H9 (cell line): ENCODE data around the gene ZC3H12C. TPM values are rescaled to one million over a fixed set of nuclear protein-coding genes. Genes with fewer than 3 reads are reported as not detected.

Source experiments
- DNase-seq: peaks from one replicate; pipeline ENCODE4 v3.0.0-alpha.2; 2017
- H2AFZ ChIP-seq: one replicate; pipeline ENCODE4 v1.6.1; 2013; ENCODE audit warnings: mild to moderate bottlenecking, low read length, control low read depth, moderate library complexity
- H2AK5ac ChIP-seq: 2 replicates; pipeline ENCODE4 v1.6.1; 2013; ENCODE audit warnings: low read length, control low read depth, mixed read lengths; ENCODE audit not compliant: insufficient read length
- H2BK120ac ChIP-seq: one replicate; pipeline ENCODE4 v1.6.1; 2013; ENCODE audit warnings: low read depth, mild to moderate bottlenecking, low read length, control low read depth, inconsistent platforms; ENCODE audit not compliant: poor library complexity, severe bottlenecking
- H2BK12ac ChIP-seq: 2 replicates; pipeline ENCODE4 v1.6.1; 2013; ENCODE audit warnings: low read length, control low read depth, mixed read lengths, low read depth; ENCODE audit not compliant: insufficient read length
- H2BK15ac ChIP-seq: 2 replicates; pipeline ENCODE4 v1.6.1; 2013; ENCODE audit warnings: low read depth, low read length, control low read depth
- H2BK20ac ChIP-seq: one replicate; pipeline ENCODE4 v1.6.1; 2013; ENCODE audit warnings: low read depth, mild to moderate bottlenecking, low read length, control low read depth, inconsistent platforms; ENCODE audit not compliant: poor library complexity, severe bottlenecking
- H2BK5ac ChIP-seq: 2 replicates; pipeline ENCODE4 v1.6.1; 2013; ENCODE audit warnings: low read length, control low read depth, mixed read lengths; ENCODE audit not compliant: insufficient read length
- H3K14ac ChIP-seq: 2 replicates; pipeline ENCODE4 v1.6.1; 2013; ENCODE audit warnings: low read length, control low read depth; ENCODE audit not compliant: insufficient read depth
- H3K18ac ChIP-seq: 2 replicates; pipeline ENCODE4 v1.6.1; 2013; ENCODE audit warnings: low read depth, mild to moderate bottlenecking, mixed read lengths, low read length, control low read depth; ENCODE audit not compliant: insufficient read length
- H3K23ac ChIP-seq: 2 replicates; pipeline ENCODE4 v1.6.1; 2013; ENCODE audit warnings: low read length, control low read depth, mixed read lengths, low read depth; ENCODE audit not compliant: insufficient read length
- H3K23me2 ChIP-seq: 2 replicates; pipeline ENCODE4 v1.6.1; 2013; ENCODE audit warnings: low read depth, mild to moderate bottlenecking, mixed read lengths, low read length, control low read depth; ENCODE audit not compliant: insufficient read length, poor library complexity, severe bottlenecking
- H3K27ac ChIP-seq: 2 replicates; pipeline ENCODE4 v1.5.1; 2013; ENCODE audit warnings: low read length, control low read depth, mixed read lengths, low read depth; ENCODE audit not compliant: insufficient read length
- H3K27me3 ChIP-seq: 2 replicates; pipeline ENCODE4 v1.6.1; 2013; ENCODE audit warnings: low read length, control low read depth, inconsistent platforms; ENCODE audit not compliant: insufficient read depth
- H3K4ac ChIP-seq: 2 replicates; pipeline ENCODE4 v1.6.1; 2013; ENCODE audit warnings: low read depth, mild to moderate bottlenecking, control low read depth, inconsistent platforms, low read length, moderate library complexity
- H3K4me1 ChIP-seq: 2 replicates; pipeline ENCODE4 v1.6.1; 2013; ENCODE audit warnings: low read length, control low read depth, inconsistent platforms; ENCODE audit not compliant: insufficient read depth
- H3K4me2 ChIP-seq: 2 replicates; pipeline ENCODE4 v1.6.1; 2013; ENCODE audit warnings: low read length, control low read depth, mixed read lengths; ENCODE audit not compliant: insufficient read length, insufficient read depth
- H3K56ac ChIP-seq: 2 replicates; pipeline ENCODE4 v1.6.1; 2013; ENCODE audit warnings: low read depth, mild to moderate bottlenecking, mixed read lengths, low read length, control low read depth; ENCODE audit not compliant: insufficient read length
- H3K79me1 ChIP-seq: 2 replicates; pipeline ENCODE4 v1.6.1; 2013; ENCODE audit warnings: low read depth, mild to moderate bottlenecking, moderate library complexity, low read length, control low read depth, inconsistent platforms; ENCODE audit not compliant: insufficient read depth, poor library complexity, severe bottlenecking
- H3K79me2 ChIP-seq: 2 replicates; pipeline ENCODE4 v1.6.1; 2013; ENCODE audit warnings: low read length, control low read depth, inconsistent platforms; ENCODE audit not compliant: insufficient read depth
- H3K9ac ChIP-seq: 2 replicates; pipeline ENCODE4 v1.6.1; 2013; ENCODE audit warnings: low read length, control low read depth, mixed read lengths; ENCODE audit not compliant: insufficient read length; ENCODE audit errors: extremely low read depth
- H3K9me3 ChIP-seq: one replicate; pipeline ENCODE4 v1.6.1; 2013; ENCODE audit warnings: low read depth, low read length, inconsistent platforms; ENCODE audit not compliant: control insufficient read depth
- H3T11ph ChIP-seq: one replicate; pipeline ENCODE4 v1.6.1; 2013; ENCODE audit warnings: mild to moderate bottlenecking, low read length, control low read depth, inconsistent platforms
- H4K20me1 ChIP-seq: one replicate; pipeline ENCODE4 v1.6.1; 2013; ENCODE audit not compliant: control insufficient read depth, insufficient read length, insufficient read depth
- H4K5ac ChIP-seq: 2 replicates; pipeline ENCODE4 v1.6.1; 2013; ENCODE audit warnings: low read depth, mild to moderate bottlenecking, mixed read lengths, low read length, control low read depth; ENCODE audit not compliant: insufficient read length
- H4K8ac ChIP-seq: replicated peaks from 2 replicates; pipeline ENCODE4 v1.6.1; 2013; ENCODE audit warnings: low read length, control low read depth, mixed read lengths, low read depth; ENCODE audit not compliant: insufficient read length
- H4K91ac ChIP-seq: 2 replicates; pipeline ENCODE4 v1.6.1; 2013; ENCODE audit warnings: low read depth, mild to moderate bottlenecking, moderate library complexity, mixed read lengths, low read length, control low read depth; ENCODE audit not compliant: insufficient read length
- H3K27ac Mint-ChIP-seq, 3 experiments: 2 replicates in 2 of 3; 3 replicates in 1 of 3; pipeline ENCODE4 v1.8.0; 2020 to 2021; ENCODE audit warnings: mixed read lengths in 3 of 3, mild to moderate bottlenecking in 1 of 3, moderate library complexity in 1 of 3
- H3K27me3 Mint-ChIP-seq: 2 replicates; pipeline ENCODE4 v1.8.0; 2021; ENCODE audit warnings: low read depth, mild to moderate bottlenecking, moderate library complexity, mixed read lengths
- H3K36me3 Mint-ChIP-seq, 3 experiments: 2 replicates in 2 of 3; 3 replicates in 1 of 3; pipeline ENCODE4 v1.8.0; 2020 to 2021; ENCODE audit warnings: low read depth in 3 of 3, mixed read lengths in 3 of 3; ENCODE audit not compliant: insufficient read depth in 1 of 3
- H3K4me1 Mint-ChIP-seq, 2 experiments: 2 replicates each; pipeline ENCODE4 v1.8.0; 2020; ENCODE audit warnings: mixed read lengths in 2 of 2
- H3K4me3 Mint-ChIP-seq, 2 experiments: 2 replicates in 1 of 2; 3 replicates in 1 of 2; pipeline ENCODE4 v1.8.0; 2020 to 2021; ENCODE audit warnings: mild to moderate bottlenecking in 2 of 2, mixed read lengths in 2 of 2, moderate library complexity in 1 of 2
- H3K9me3 Mint-ChIP-seq, 2 experiments: 2 replicates in 1 of 2; 3 replicates in 1 of 2; pipeline ENCODE4 v1.8.0; 2020; ENCODE audit warnings: mild to moderate bottlenecking in 2 of 2, mixed read lengths in 2 of 2, moderate library complexity in 1 of 2
- WGBS: extraction: QIAGEN DNeasy Blood & Tissue Kit; methylation state at CpG from one replicate; pipeline ENCODE4 v1.1.7; 2013; ENCODE audit warnings: missing lambda C conversion rate, low lambda C conversion rate, mixed read lengths; ENCODE audit not compliant: insufficient read length; ENCODE audit errors: extremely low coverage; 5-methylcytosine and 5-hydroxymethylcytosine counted together
- total RNA-seq: library from RNA; stranded (reverse); gene quantifications from 2 replicates; pipeline ENCODE4 v1.2.1, GENCODE V29; 2021
- TF ChIP-seq, protein P1 (sequence below): fragments of 200-600 bp; sonication (generic); conservative IDR thresholded peaks from 3 replicates; pipeline ENCODE4 v1.8.0; 2021; ENCODE audit warnings: antibody characterized with exemption, mild to moderate bottlenecking

The ZC3H12C gene
- total RNA-seq, 1 experiment from 2014 or later: 4.8 TPM

DNA sequence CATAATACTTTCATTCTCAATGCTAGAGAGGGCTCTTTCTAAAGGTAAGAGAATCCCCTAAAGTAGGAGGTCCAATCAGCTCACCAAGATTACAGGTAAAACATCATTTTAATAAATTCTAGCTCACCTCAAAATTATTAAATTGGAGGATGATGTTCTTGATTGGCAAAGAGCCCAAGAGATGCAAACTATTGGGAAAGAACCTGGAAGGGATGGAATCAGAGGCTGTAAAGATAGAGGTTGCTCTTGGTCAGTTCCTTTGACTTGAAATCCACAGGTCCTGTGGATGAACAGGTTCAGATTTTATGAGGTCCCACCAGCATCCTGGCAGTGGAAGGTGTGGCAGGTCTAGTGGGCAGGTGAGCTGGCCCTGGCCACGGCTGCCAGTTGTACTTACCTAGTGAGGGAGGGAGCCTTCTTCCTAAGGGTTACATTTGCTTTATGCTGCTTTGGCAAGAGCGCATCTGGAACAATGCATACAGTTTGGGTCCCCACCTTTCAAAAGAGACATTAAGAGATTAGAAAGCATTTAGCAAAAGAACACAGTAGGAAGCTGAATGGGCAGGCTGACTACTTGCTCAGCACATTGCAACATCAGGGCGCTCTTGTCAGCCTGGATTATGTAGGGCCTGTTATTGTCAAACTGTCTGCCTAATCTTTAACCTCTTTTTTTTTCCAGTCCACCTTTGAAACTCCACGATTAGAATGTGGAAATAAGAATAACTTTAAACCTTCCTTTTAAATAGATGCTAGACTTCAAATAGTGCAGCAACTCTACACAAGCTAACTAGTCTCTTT is 106.2 kb downstream of the ZC3H12C start:
- Histone ChIP-seq H3K9me3 (no peaks in the 10 kb centered on the region), H2BK15ac (no peak overlapping the region), H2BK120ac (no peak overlapping the region), H3K23me2 (no peaks in the 10 kb centered on the region), H3T11ph (no peak overlapping the region), H4K20me1 (no peaks in the 10 kb centered on the region), H2AFZ (no peak overlapping the region), H3K27me3 (no peaks in the 10 kb centered on the region), H3K4me2 (peak overlapping the region; percentile 11), H2AK5ac (no peak overlapping the region), H3K79me1 (no peaks in the 10 kb centered on the region), H3K18ac (no peak overlapping the region), H2BK12ac (no peak overlapping the region), H4K5ac (no peak overlapping the region), H3K23ac (no peak overlapping the region), H3K56ac (no peak overlapping the region), H3K4ac (no peak overlapping the region), H3K27ac (no peak overlapping the region), H4K8ac (no peak overlapping the region), H4K91ac (no peak overlapping the region), H3K79me2 (no peaks in the 10 kb centered on the region), H3K9ac (no peak overlapping the region), H3K4me1 (peaks cover 3% of the 10 kb centered on the region; the same call in 1 of the 2 replicates), H2BK5ac (no peak overlapping the region), H2BK20ac (no peak overlapping the region), H3K14ac (no peak overlapping the region)
- Mint-ChIP-seq H3K4me1 (peaks cover 18 to 22% of the 10 kb centered on the region in 2 experiments), H3K27ac (peak overlapping the region in 1 of 3 experiments; percentile 47; a peak in 1 of 7 replicates), H3K36me3 (no peaks in the 10 kb centered on the region), H3K9me3 (no peaks in the 10 kb centered on the region; a peak in 1 of 5 replicates), H3K27me3 (no peaks in the 10 kb centered on the region), H3K4me3 (no peak overlapping the region)
- TF ChIP-seq, protein P1, sequence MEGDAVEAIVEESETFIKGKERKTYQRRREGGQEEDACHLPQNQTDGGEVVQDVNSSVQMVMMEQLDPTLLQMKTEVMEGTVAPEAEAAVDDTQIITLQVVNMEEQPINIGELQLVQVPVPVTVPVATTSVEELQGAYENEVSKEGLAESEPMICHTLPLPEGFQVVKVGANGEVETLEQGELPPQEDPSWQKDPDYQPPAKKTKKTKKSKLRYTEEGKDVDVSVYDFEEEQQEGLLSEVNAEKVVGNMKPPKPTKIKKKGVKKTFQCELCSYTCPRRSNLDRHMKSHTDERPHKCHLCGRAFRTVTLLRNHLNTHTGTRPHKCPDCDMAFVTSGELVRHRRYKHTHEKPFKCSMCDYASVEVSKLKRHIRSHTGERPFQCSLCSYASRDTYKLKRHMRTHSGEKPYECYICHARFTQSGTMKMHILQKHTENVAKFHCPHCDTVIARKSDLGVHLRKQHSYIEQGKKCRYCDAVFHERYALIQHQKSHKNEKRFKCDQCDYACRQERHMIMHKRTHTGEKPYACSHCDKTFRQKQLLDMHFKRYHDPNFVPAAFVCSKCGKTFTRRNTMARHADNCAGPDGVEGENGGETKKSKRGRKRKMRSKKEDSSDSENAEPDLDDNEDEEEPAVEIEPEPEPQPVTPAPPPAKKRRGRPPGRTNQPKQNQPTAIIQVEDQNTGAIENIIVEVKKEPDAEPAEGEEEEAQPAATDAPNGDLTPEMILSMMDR: no peak
- no peak for DNase-seq
- no CpG with 5 or more reads among the region's 4 CpGs for WGBS
